ENCODE data around the gene GLP1R.

GLP1R gene

GRCh38 chr6:39068391-39068790 lies 19.8 kb downstream of the GLP1R start:
- TF ChIP-seq EZH2 (IDR thresholded peaks at IDR 0.05; ENCODE audit: borderline replicate concordance, low read length), result no peak
- TF ChIP-seq CTCF (IDR thresholded peaks at IDR 0.05; ENCODE audit: low read length), result no peak
- H3K9me2 ChIP-seq (ENCODE audit: low read depth, low read length), result no peaks in the 10 kb centered on the region
- no peak overlapping the region for H3K4me3 ChIP-seq (ENCODE audit: low read depth, low read length, poor library complexity, severe bottlenecking)
- H3K4me1 ChIP-seq (ENCODE audit: insufficient read depth, low read length, severe bottlenecking), result no peaks in the 10 kb centered on the region
- H3K9ac ChIP-seq (ENCODE audit: low read length), result no peak overlapping the region
- H3K9me3 ChIP-seq (ENCODE audit: low read length), result no peaks in the 10 kb centered on the region
- H3F3A ChIP-seq (ENCODE audit: insufficient read depth, low read length), result no peaks in the 10 kb centered on the region
- no peaks in the 10 kb centered on the region for H4K20me1 ChIP-seq (ENCODE audit: insufficient read depth, low read length)
- H2AFZ ChIP-seq (ENCODE audit: low read length), result no peak overlapping the region
- no peaks in the 10 kb centered on the region for H3K36me3 ChIP-seq (ENCODE audit: insufficient read depth, low read length)
- no peaks in the 10 kb centered on the region; the same call in 1 of the 2 replicates for H3K27me3 ChIP-seq (ENCODE audit: insufficient read depth, low read length)
- no peaks in the 10 kb centered on the region for H3K79me2 ChIP-seq (ENCODE audit: insufficient read depth, low read length)
- H3K4me2 ChIP-seq (ENCODE audit: low read length), result no peak overlapping the region
- no peak overlapping the region for H3K27ac ChIP-seq (ENCODE audit: low read depth, low read length, poor library complexity, severe bottlenecking)

- H4K20me1 ChIP-seq (ENCODE audit: insufficient read depth, low read length), result no peaks in the 10 kb centered on the region
- no peaks in the 10 kb centered on the region for H3K4me1 ChIP-seq (ENCODE audit: insufficient read depth, low read length, severe bottlenecking)
- no peak overlapping the region for H3K4me3 ChIP-seq (ENCODE audit: low read depth, low read length, poor library complexity, severe bottlenecking)
- H2AFZ ChIP-seq (ENCODE audit: low read length), result no peak overlapping the region
- H3K9ac ChIP-seq (ENCODE audit: low read length), result no peak overlapping the region
- H3K4me2 ChIP-seq (ENCODE audit: low read length), result no peak overlapping the region
- TF ChIP-seq EZH2 (IDR thresholded peaks at IDR 0.05; ENCODE audit: borderline replicate concordance, low read length) (no peak), CTCF (IDR thresholded peaks at IDR 0.05; ENCODE audit: low read length) (no peak)
- H3K27ac ChIP-seq (ENCODE audit: low read depth, low read length, poor library complexity, severe bottlenecking), result no peak overlapping the region
- no peaks in the 10 kb centered on the region for H3K9me3 ChIP-seq (ENCODE audit: low read length)
- no peaks in the 10 kb centered on the region for H3K27me3 ChIP-seq (ENCODE audit: insufficient read depth, low read length)
- H3K79me2 ChIP-seq (ENCODE audit: insufficient read depth, low read length), result no peaks in the 10 kb centered on the region
- H3K36me3 ChIP-seq (ENCODE audit: insufficient read depth, low read length), result no peaks in the 10 kb centered on the region
- no peaks in the 10 kb centered on the region for H3F3A ChIP-seq (ENCODE audit: insufficient read depth, low read length)
- H3K9me2 ChIP-seq (ENCODE audit: low read depth, low read length), result no peaks in the 10 kb centered on the region
Observed at GRCh38 chr6:39072830-39073229, 24.2 kb downstream of the GLP1R start.

- Histone ChIP-seq H2AFZ (ENCODE audit: low read length) (no peak overlapping the region), H3K9ac (ENCODE audit: low read length) (no peak overlapping the region), H3K9me2 (ENCODE audit: low read depth, low read length) (no peaks in the 10 kb centered on the region), H3K79me2 (ENCODE audit: insufficient read depth, low read length) (no peaks in the 10 kb centered on the region), H3K4me2 (ENCODE audit: low read length) (no peak overlapping the region), H3K27me3 (ENCODE audit: insufficient read depth, low read length) (no peaks in the 10 kb centered on the region), H3K4me3 (ENCODE audit: low read depth, low read length, poor library complexity, severe bottlenecking) (no peak overlapping the region), H3F3A (ENCODE audit: insufficient read depth, low read length) (no peaks in the 10 kb centered on the region), H3K9me3 (ENCODE audit: low read length) (no peaks in the 10 kb centered on the region), H3K4me1 (ENCODE audit: insufficient read depth, low read length, severe bottlenecking) (no peaks in the 10 kb centered on the region), H4K20me1 (ENCODE audit: insufficient read depth, low read length) (no peaks in the 10 kb centered on the region), H3K36me3 (ENCODE audit: insufficient read depth, low read length) (no peaks in the 10 kb centered on the region), H3K27ac (ENCODE audit: low read depth, low read length, poor library complexity, severe bottlenecking) (no peak overlapping the region)
- TF ChIP-seq EZH2 (IDR thresholded peaks at IDR 0.05; ENCODE audit: borderline replicate concordance, low read length) (no peak), CTCF (IDR thresholded peaks at IDR 0.05; ENCODE audit: low read length) (no peak)
Observed at GRCh38 chr6:39073471-39074355, 25.1 kb downstream of the GLP1R start.

Data from OCI-LY1 (cell line).